Activated naive CD4-positive, alpha-beta T cell treated with anti-CD3 and anti-CD28 coated beads, Interleukin-2, amount 10 ng/mL, durations not matched to agents 7 days and 5 days (primary cell): ENCODE results near the gene GYS1.
"Not testable (repeated sequence)": the region's sequence is repeated elsewhere in the genome, so short reads cannot be mapped to it uniquely, and the experiment has no call there.

Source experiments
- CTCF ChIA-PET: fragments of 350-600 bp; sonication (Branson Sonifier 250); formaldehyde crosslinking; loops from one replicate; lab custom pipeline; 2021; ENCODE audit warnings: antibody characterized with exemption; lab: Charles Lee
- DNase-seq: peaks from one replicate; pipeline ENCODE4 v3.0.0-alpha.2; 2020
- H3K27ac Mint-ChIP-seq: one replicate; pipeline ENCODE4 v1.8.0; 2021; ENCODE audit warnings: mild to moderate bottlenecking, moderate library complexity, mixed read lengths
- H3K27me3 Mint-ChIP-seq: one replicate; pipeline ENCODE4 v1.8.0; 2021; ENCODE audit warnings: mild to moderate bottlenecking, mixed read lengths
- H3K36me3 Mint-ChIP-seq: one replicate; pipeline ENCODE4 v1.8.0; 2021; ENCODE audit warnings: mixed read lengths
- H3K4me1 Mint-ChIP-seq: one replicate; pipeline ENCODE4 v1.8.0; 2021; ENCODE audit warnings: mixed read lengths
- H3K4me3 Mint-ChIP-seq: one replicate; pipeline ENCODE4 v1.8.0; 2021; ENCODE audit warnings: mild to moderate bottlenecking, moderate library complexity, mixed read lengths
- H3K9me3 Mint-ChIP-seq: one replicate; pipeline ENCODE4 v1.8.0; 2021; ENCODE audit warnings: mixed read lengths

GYS1 gene

GRCh38 chr19:48943081-48943480, 50.0 kb downstream of the GYS1 start:
- CTCF ChIA-PET = interaction anchor here (0.6 to 1.5 kb wide), 3 partner anchors 11 to 163 kb away, joined by 3 to 5 read pairs (median 3); partner anchors contain the start of genes BAX and RUVBL2
- Mint-ChIP-seq H3K27me3 (no peaks in the 10 kb centered on the region), H3K4me1 (no peaks in the 10 kb centered on the region)

GRCh38 chr19:48940902-48941301, 52.2 kb downstream of the GYS1 start:
- Mint-ChIP-seq H3K27ac (no peak overlapping the region), H3K27me3 (no peaks in the 10 kb centered on the region), H3K4me3 (no peak overlapping the region), H3K9me3 (peaks cover 5% of the 10 kb centered on the region), H3K4me1 (peaks cover 2% of the 10 kb centered on the region), H3K36me3 (peaks cover 11% of the 10 kb centered on the region)
- no peak for DNase-seq
- CTCF ChIA-PET = interaction anchor here (0.6 to 0.9 kb wide), 2 partner anchors 8 to 11 kb away, joined by 3 read pairs; no protein-coding TSS in a partner anchor

More at GRCh38 chr19:48943081-48943480, 50.0 kb downstream of the GYS1 start:
- Mint-ChIP-seq H3K4me3 (no peak overlapping the region), H3K27ac (no peak overlapping the region), H3K9me3 (peaks cover 9% of the 10 kb centered on the region), H3K36me3 (peaks cover 13% of the 10 kb centered on the region)
- no peak for DNase-seq

GRCh38 chr19:48938256-48938655, 54.9 kb downstream of the GYS1 start:
- Mint-ChIP-seq H3K9me3 (peaks cover 5% of the 10 kb centered on the region), H3K36me3 (peaks cover 11% of the 10 kb centered on the region), H3K4me1 (peaks cover 18% of the 10 kb centered on the region), H3K4me3 (no peak overlapping the region), H3K27ac (no peak overlapping the region), H3K27me3 (peaks cover 6% of the 10 kb centered on the region)
- CTCF ChIA-PET = no interaction called here
- no peak for DNase-seq

GRCh38 chr19:48935864-48936263, 57.2 kb downstream of the GYS1 start:
- peaks cover 5% of the 10 kb centered on the region for H3K36me3 Mint-ChIP-seq
- CTCF ChIA-PET = no interaction called here
- peaks cover 22% of the 10 kb centered on the region for H3K27me3 Mint-ChIP-seq
- H3K27ac Mint-ChIP-seq = no peak overlapping the region
- peaks cover 22% of the 10 kb centered on the region for H3K4me1 Mint-ChIP-seq
- H3K4me3 Mint-ChIP-seq = no peak overlapping the region
- DNase-seq = no peak
- peaks cover 1% of the 10 kb centered on the region for H3K9me3 Mint-ChIP-seq

- CTCF ChIA-PET = no interaction called here
- H3K27me3 Mint-ChIP-seq = peaks cover 22% of the 10 kb centered on the region
- no peak overlapping the region for H3K27ac Mint-ChIP-seq
- H3K4me1 Mint-ChIP-seq = peaks cover 22% of the 10 kb centered on the region
- H3K9me3 Mint-ChIP-seq = no peaks in the 10 kb centered on the region
- H3K36me3 Mint-ChIP-seq = peaks cover 5% of the 10 kb centered on the region
- no peak overlapping the region for H3K4me3 Mint-ChIP-seq
- no peak for DNase-seq
Measured at GRCh38 chr19:48934837-48935236, 58.3 kb downstream of the GYS1 start.

GRCh38 chr19:48933382-48933932, 59.7 kb downstream of the GYS1 start, which contains the start of gene DHDH:
Gene DHDH, plus strand, starts transcription at chr19:48933699. Its CDS starts 23 bp downstream, at chr19:48933722.
- peak; percentile 93 for DNase-seq
- no peaks in the 10 kb centered on the region for H3K36me3 Mint-ChIP-seq
- peaks cover 22% of the 10 kb centered on the region for H3K27me3 Mint-ChIP-seq
- H3K27ac Mint-ChIP-seq = peak within 1 kb of the TSS; percentile 79
- H3K4me1 Mint-ChIP-seq = peaks cover 22% of the 10 kb centered on the region
- CTCF ChIA-PET = interaction anchor here (0.8 to 2.0 kb wide), 4 partner anchors 37 to 91 kb away, joined by 3 to 10 read pairs (median 6); no protein-coding TSS in a partner anchor
- H3K9me3 Mint-ChIP-seq = no peaks in the 10 kb centered on the region
- peak within 1 kb of the TSS; percentile 64 for H3K4me3 Mint-ChIP-seq

- Mint-ChIP-seq H3K4me3 (no peak overlapping the region), H3K36me3 (no peaks in the 10 kb centered on the region)
- CTCF ChIA-PET = interaction anchor here (1.1 kb wide), 1 partner anchor 42 kb away, joined by 3 read pairs; no protein-coding TSS in a partner anchor
Measured at GRCh38 chr19:48928164-48929025, 64.7 kb downstream of the GYS1 start.

GRCh38 chr19:48927692-48928091, 65.4 kb downstream of the GYS1 start:
- H3K4me3 Mint-ChIP-seq, CTCF ChIA-PET, H3K36me3 Mint-ChIP-seq, DNase-seq, H3K4me1 Mint-ChIP-seq, H3K27ac Mint-ChIP-seq, H3K9me3 Mint-ChIP-seq: not testable (repeated sequence)
- peaks cover 11% of the 10 kb centered on the region for H3K27me3 Mint-ChIP-seq

More at GRCh38 chr19:48928164-48929025, 64.7 kb downstream of the GYS1 start:
- no peak for DNase-seq
- peaks cover 11% of the 10 kb centered on the region for H3K4me1 Mint-ChIP-seq
- H3K27ac Mint-ChIP-seq = no peak overlapping the region
- H3K27me3 Mint-ChIP-seq = peaks cover 18% of the 10 kb centered on the region
- no peaks in the 10 kb centered on the region for H3K9me3 Mint-ChIP-seq

GRCh38 chr19:48926909-48927308, 66.2 kb downstream of the GYS1 start:
- Mint-ChIP-seq H3K4me1 (peaks cover 5% of the 10 kb centered on the region), H3K27ac (no peak overlapping the region), H3K4me3 (peak overlapping the region; percentile 40), H3K9me3 (no peaks in the 10 kb centered on the region), H3K36me3 (peaks cover 9% of the 10 kb centered on the region), H3K27me3 (peaks cover 10% of the 10 kb centered on the region)
- DNase-seq = peak; percentile 28
- CTCF ChIA-PET = no interaction called here

- H3K9me3 Mint-ChIP-seq, H3K4me1 Mint-ChIP-seq, H3K27me3 Mint-ChIP-seq, H3K4me3 Mint-ChIP-seq, CTCF ChIA-PET, DNase-seq, H3K27ac Mint-ChIP-seq: not testable (repeated sequence)
- peaks cover 16% of the 10 kb centered on the region for H3K36me3 Mint-ChIP-seq
Measured at GRCh38 chr19:48925890-48926289, 67.2 kb downstream of the GYS1 start.

GRCh38 chr19:48925240-48925843, 67.8 kb downstream of the GYS1 start:
- H3K36me3 Mint-ChIP-seq = peaks cover 20% of the 10 kb centered on the region
- CTCF ChIA-PET = interaction anchor here (1.3 kb wide), 1 partner anchor 73 kb away, joined by 4 read pairs; no protein-coding TSS in a partner anchor
- H3K9me3 Mint-ChIP-seq = no peaks in the 10 kb centered on the region
- no peaks in the 10 kb centered on the region for H3K27me3 Mint-ChIP-seq
- no peak overlapping the region for H3K27ac Mint-ChIP-seq
- DNase-seq = no peak
- no peak overlapping the region for H3K4me3 Mint-ChIP-seq
- H3K4me1 Mint-ChIP-seq = peaks cover 5% of the 10 kb centered on the region

GRCh38 chr19:48922548-48923490, 70.3 kb downstream of the GYS1 start:
- Mint-ChIP-seq H3K27me3 (no peaks in the 10 kb centered on the region), H3K36me3 (peaks cover 31% of the 10 kb centered on the region), H3K4me1 (peaks cover 5% of the 10 kb centered on the region), H3K27ac (no peak overlapping the region), H3K4me3 (no peak overlapping the region), H3K9me3 (no peaks in the 10 kb centered on the region)
- CTCF ChIA-PET = no interaction called here
- DNase-seq = no peak

GRCh38 chr19:48921721-48922500, 71.2 kb downstream of the GYS1 start:
- CTCF ChIA-PET = no interaction called here
- Mint-ChIP-seq H3K4me1 (peaks cover 3% of the 10 kb centered on the region), H3K27ac (no peak overlapping the region), H3K36me3 (peaks cover 33% of the 10 kb centered on the region), H3K9me3 (no peaks in the 10 kb centered on the region), H3K4me3 (no peak overlapping the region), H3K27me3 (no peaks in the 10 kb centered on the region)
- DNase-seq = no peak
